ENCODE measurements around the gene MTFP1.
"Not testable (repeated sequence)": the region's sequence is repeated elsewhere in the genome, so short reads cannot be mapped to it uniquely, and the experiment has no call there.

Gene MTFP1

DNA sequence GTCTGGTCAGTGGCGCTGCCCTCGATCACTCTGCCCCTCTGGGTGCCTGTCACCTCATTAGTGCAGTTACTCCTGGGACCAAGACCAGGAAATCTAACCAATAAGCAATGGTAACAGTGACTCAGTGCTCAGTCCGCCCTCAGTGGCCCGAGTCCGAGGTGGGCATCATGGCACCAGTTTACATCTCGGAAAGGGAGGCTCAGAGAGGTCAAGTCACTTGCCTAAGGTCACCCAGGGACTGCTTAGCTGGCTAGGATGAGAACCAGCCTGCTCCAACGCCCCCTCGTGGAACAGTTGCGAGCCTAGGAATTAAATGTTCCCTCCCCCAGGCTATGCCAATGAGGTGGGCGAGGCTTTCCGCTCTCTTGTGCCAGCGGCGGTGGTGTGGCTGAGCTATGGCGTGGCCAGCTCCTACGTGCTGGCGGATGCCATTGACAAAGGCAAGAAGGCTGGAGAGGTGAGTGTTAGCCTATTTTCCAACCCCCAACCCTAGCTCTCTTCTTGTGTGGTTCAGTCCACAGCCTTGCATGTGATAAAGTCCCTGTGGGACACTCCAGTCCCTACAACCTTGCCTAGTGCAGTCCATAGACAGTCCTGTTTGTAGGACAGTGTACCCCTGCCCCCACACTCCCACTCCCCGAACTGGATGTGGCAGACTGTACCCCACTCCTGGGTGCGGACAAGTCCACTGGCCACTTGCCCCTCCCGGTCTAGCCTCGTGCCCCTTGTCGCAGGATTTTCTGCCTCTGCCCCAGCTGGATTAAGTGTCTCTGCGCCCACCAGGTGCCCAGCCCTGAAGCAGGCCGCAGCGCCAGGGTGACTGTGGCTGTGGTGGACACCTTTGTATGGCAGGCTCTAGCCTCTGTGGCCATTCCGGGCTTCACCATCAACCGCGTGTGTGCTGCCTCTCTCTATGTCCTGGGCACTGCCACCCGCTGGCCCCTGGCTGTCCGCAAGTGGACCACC lies 1.1 kb downstream of the MTFP1 start:
- DNase-seq (ENCODE audit: low read depth, low spot score): no peak

DNA sequence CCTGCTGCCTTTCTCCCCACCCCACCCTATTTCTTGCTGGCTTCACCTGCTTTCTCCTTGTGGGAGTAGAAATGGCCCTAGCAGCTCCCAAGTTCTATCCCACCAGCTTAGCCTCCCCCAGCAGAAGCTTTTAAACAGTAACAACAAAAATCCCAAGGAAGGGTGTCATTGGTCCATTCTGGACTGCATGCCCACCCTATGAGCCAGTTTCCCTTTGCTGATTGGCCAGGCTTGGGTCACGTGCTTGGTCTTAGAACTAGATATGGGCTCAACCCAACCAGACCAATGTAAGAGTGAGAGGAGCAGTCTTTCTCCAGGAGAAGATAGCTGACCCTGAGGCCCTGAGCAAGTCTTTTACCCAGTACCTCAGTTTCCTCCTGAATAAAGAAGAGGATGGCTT lies 2.3 kb downstream of the MTFP1 start:
- no peak for DNase-seq (ENCODE audit: low read depth, low spot score)

DNA sequence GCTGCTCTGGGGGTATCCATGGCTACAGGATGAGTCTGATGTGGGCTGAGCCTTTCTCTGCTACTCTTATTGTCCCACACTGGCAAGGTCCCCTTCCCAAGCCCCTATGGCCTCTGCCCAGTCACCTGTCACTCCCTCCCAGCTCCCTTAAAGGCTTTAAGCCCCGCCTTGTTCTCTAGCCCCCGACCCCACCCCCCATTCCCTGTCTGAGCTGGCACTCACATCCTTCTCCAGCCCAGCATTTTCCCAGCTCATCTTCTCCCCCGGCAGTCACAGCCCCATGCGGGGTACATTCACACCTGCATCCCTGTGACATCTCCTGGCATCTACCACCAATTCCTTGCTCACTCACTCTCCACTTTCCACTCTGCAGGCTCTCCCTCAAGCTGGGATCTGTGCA lies 4.3 kb downstream of the MTFP1 start:
- DNase-seq (ENCODE audit: low read depth, low spot score): no peak

DNA sequence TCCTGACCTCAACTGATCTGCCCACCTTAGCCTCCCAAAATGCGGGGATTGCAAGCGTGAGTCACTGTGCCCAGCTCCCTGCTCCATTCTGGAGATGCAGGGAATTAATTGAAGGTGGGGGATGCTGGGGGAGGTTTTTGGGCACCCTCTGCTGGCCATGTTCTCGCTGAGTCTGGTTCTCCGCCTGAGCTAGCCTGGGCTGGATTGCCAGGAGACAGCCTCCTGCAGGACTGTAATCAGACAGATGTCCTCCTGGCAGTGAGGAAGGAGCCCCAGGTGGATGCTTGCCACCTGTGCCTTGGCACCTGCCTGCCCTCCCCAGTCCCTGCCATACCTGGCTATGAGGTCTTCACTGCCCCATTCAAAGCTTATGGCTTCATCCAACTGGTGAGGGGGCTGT lies 5.4 kb downstream of the MTFP1 start:
- DNase-seq (ENCODE audit: low read depth, low spot score): no peak

DNA sequence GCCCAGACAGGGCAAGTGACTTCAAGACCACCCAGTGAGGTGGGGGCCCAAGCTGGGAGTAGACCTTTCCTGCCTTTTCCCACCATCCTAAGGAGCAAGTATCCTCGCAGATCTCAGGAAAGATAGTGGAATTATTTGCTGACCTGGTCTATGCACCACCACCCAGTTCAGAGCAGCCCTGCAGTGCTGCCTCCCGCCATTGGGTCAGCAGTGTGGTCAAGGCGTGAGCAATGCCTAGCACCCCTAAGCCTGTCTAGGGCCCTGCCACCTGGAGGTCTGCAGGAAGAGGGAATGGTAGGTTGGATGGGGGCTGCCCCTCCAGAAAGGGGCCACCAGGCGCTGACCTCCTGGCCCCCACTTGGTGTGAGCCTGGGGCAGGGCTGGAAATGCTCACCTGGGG lies 6.5 kb downstream of the MTFP1 start:
- DNase-seq (ENCODE audit: low read depth, low spot score): no peak

DNA sequence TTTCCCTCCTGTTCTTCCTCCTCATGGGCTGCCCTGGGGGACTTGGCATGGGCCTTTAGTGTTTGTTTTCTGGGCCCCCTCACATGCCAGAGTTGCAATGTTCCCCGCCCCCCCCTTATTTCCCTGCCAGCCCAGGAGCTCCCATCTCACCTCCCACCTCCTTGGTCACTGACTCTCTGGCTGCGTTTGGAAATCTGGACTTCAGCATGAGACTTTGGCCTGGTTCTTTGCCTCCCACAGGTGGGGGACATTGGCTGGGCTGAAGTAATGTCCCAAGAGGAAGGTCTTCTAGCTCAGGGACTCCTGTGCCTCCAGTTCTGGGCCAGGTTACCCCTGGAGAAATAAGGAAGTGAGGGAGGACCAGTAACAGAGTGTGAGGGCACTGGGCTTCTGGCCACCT lies 7.0 kb downstream of the MTFP1 start:
- no peak for DNase-seq (ENCODE audit: low read depth, low spot score)

DNA sequence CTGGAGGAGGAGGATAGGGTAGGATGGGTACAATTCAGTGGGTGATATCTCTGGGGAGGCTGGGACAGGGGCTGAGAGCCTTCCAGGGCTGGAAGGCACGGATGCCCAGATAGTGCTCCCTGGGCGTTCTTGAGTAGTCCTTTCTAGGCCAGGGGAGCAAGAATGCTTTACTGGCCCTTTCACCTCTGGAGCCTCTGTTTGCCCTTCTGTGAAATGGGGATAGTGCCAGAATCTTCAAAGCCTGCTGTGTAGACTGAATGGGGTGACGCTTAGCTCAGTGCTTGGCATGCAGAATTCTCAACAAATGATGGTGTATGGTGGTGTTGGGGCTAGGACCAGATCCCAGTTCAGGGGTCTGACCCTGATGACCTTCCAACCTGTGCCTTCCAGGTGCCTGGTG lies 7.7 kb downstream of the MTFP1 start:
- DNase-seq (ENCODE audit: low read depth, low spot score): no peak

DNA sequence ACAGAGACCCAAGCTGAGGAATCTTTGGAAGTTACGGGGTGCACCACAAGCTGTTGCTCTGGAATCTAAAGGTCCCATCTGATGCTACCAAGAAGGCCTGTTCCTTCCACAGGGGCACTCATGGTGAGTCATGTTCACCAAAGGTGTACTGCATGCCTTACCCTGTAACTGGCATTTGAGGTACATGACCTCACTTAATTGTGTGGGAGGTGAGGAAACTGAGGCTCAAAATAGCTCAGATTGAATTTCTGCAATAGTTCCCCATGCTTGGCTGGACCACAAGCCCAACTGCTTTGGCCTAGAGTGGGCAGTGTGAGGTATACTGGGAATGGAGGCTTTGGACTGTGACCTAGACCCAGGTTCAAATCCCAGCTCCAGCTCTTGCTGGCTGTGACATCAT lies 8.2 kb downstream of the MTFP1 start:
- no peak for DNase-seq (ENCODE audit: low read depth, low spot score)

DNA sequence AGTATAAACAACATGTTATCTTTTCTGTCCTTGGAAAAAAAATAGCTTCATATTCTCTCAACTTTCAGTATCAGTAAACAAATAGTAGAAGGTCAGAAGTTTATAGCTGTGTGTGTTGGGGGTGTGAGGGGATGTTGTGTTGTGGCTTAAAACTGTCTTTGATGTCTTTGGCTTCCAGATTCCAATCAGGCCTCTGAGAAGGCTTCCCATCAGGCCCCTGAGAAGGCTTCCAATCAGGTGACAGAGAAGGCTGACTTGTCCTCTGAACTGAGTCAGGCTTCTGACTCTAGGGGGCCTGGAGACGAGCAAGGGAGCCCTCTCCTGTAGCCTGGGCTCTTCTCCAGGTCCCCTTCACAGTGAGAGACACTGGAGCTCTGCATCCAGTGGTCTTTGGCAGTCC lies 9.3 kb downstream of the MTFP1 start:
- no peak for DNase-seq (ENCODE audit: low read depth, low spot score)

DNA sequence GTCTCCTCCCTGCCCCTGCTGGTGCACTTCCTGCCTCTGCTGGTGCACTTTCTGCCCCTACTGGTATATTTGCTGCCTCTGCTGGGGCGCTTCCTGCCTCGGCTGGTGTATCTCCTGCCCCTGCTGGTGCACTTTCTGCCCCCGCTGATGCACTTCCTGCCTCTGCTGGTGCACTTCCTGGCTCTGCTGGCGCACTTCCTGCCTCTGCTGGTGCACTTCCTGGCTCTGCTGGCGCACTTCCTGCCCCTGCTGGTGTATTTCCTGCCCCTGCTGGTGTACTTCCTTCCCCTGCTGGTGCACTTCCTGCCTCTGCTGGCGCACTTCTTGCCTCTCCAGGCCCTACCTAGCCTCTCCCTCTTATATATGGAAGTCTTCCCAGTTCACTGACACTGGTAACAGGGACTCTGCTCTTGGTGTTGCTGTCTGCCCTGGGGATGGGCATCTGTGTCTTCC lies 10.1 kb downstream of the MTFP1 start:
- DNase-seq (ENCODE audit: low read depth, low spot score): no peak

DNA sequence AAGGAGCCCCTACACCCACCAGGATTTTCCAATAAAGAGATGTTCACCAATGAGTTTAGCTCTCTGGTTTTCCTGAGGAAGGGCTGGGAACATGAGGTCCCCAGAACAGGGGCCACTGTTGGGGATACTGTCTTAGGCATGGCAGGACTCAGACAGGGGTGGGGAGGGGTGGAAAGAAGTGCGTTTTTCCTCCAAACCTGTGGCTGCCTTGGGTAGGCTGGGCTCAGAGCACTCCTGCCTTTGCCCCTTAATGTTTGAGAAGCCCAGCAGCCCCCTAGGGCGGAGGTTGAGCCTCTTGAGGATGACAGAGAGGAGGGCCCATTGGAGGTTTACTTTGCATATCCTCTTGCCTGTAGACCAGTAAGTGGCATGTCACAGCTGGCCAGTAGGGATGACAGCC lies 10.6 kb downstream of the MTFP1 start:
- DNase-seq (ENCODE audit: low read depth, low spot score): no peak

DNA sequence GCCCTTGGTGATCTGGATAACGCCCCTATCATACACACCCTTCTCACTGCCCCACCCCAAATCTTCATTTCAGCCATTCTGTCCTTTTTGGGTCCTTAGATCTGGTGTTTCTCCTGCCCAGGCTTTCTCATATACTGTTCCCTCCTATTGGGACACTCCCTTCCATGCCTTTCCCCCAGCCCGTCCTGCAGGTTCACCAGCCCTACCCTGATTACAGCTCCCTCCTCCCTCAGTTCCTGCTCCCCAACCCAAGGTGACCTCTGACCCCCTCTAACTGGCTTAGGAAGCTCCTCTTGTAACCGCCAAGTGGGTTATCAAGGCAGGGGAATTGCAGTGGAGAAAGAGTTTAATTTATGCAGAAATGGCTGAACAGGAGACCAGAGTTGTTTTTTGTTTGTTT lies 13.0 kb downstream of the MTFP1 start:
- no peak for DNase-seq (ENCODE audit: low read depth, low spot score)

DNA sequence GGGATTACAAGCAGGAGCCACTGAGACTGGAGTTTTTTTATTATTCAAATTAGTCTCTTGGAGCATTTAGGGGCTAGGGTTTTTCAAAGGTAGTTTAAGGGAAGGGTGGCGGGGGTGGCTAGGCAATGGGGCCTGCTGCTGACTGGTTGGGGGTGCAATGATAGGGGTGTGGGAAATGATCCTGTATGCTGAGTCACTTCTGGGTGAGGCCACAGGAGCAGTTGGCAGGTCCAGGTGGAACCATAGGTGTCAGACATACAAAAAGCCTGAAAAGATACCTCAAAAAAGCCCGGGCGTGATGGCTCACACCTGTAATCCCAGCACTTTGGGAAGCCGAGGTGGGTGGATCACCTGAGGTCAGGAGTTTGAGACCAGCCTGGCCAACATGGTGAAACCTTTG lies 13.7 kb downstream of the MTFP1 start:
- no peak for DNase-seq (ENCODE audit: low read depth, low spot score)

DNA sequence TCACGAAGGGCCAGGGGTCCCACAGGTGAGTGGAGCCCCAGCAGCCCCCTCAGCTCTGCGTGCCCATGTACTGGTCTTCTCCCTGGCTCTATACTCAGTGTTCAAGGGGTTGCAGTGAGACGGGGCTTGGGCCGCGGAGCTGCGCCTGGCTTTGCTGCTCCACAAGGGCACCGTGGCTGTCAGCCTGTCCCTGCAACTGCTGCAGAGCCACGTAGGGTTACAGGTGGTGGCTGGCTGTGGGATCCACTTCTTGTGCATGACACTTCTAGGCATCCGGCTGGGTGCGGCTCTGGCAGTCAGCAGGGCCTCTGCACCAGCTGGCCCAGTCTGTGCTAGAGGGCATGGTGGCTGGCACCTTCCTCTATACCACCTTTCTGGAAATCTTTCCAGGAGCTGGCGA lies 14.3 kb downstream of the MTFP1 start:
- DNase-seq (ENCODE audit: low read depth, low spot score): no peak

DNA sequence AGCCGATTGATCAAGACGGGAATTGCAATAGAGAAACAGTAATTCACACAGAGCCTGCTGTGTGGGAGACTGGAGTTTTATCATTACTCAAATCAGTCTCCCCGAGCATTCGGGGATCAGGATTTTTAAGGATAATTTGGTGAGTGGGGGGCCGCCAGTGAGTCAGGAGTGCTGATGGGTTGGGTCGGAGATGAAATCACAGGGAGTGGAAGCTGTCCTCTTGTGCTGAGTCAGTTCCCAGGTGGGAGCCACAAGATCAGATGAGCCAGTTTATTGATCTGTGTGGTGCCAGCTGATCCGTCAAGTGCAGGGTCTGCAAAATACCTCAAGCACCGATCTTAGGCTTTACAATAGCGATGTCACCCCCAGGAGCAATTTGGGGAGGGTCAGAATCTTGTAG lies 15.5 kb downstream of the MTFP1 start:
- DNase-seq (ENCODE audit: low read depth, low spot score): no peak

DNA sequence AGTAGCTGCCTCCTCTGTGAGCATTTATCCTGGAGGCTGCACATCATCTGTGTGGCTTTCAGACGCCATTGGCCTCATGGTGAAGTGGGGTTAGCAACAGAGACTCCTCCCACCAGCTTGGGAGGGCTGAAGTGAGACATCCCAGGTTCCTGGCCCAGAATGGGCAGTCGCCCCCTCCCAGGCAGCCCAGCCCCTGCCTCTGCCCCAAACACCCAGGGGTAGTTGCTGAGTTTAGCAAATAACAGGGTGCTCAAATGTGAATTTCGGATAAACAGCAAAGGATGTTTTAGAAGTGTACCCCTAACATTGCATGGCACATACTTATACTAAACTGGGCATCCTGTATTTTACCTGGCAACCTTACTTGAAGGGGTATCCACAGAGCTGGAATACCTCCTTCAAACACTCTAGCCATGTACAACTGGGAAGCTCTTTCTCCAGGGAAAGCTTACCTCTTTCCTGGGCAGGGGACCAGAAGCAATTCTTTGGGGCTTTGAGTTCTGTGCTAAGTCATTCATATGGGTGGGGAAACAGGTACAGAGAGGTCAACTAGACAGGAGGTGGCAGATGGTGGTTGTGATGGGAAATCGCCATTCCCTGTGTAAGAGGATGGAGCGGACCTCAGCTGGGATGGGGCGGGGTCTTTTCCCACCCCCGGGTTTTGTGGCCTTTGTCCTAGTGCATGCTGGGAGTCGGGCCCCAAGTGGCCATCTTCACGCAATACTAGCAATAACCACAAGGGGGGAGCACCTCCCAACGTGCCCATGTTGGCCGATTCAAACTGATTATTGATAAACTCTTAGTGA lies 19.3 kb downstream of the MTFP1 start:
- no peak for DNase-seq (ENCODE audit: low read depth, low spot score)

DNA sequence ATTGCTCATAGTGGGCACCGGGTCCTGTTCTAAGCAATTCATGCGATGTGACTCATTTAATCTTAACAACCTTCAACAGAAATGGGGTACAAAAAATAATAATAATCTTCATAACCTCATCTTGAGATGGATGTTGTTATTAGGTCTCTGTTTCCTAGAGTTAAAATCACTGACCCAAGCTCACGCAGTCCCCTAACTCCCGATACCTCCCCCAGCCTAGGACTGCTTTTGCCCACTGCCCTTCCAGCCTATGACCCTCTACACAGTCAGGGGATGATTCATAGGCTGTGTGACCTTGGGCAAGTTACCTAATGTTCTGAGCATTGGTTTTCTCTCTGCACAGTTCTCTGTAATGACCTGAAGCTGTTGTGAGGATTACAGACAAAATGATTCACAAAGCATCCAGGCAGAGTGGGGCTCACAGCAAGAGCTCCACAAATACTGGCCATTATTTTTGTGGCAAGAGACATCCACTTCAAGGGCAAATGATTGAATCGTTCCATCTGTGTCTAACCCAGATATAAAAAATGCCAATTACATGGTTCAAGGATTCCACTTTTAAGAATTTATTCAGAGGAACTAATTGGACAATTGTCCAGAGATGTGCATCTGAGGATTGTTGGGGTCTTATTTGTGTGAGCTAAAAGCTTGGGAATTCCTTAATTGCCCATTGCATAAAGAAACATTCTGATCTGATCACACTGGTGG lies 20.0 kb downstream of the MTFP1 start:
- DNase-seq (ENCODE audit: low read depth, low spot score): no peak

DNA sequence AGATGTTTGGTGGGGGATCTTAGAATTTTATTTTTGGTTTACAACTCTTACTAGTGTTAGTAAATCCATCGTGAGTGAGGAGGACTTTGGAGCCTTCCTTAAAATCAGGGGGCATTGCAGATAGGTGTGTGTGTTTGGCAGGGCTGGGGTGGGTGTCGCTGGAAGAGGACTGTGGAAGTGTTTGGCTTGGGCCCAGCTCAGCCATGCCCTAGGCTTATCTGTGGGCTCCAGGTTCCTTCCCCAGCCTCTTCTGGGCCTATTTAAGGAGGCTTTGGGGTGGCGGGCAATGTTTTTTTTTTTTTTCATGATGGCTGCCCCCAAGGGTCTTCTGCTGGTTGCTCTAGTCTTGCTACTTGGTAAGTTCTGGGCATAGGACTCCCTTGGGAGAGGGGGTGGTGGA lies 22.1 kb downstream of the MTFP1 start:
- DNase-seq (ENCODE audit: low read depth, low spot score): no peak

DNA sequence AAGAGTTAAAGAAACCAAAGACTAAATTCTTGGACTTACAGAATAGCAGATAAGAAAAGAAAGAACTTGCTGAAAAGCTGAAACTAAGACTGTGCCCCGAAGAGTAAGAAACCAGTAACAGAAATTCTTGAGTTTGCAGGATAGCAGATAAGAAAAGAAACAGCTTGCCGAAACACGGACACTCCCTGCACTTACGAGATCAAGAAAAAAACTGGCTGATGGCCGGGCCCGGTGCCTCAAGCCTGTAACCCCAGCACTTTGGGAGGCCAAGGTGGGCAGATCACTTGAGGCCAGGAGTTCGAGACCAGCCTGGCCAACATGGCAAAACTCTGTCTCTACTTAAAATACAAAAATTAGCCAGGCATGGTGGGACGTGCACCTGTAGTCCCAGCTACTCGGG lies 25.9 kb downstream of the MTFP1 start:
- DNase-seq (ENCODE audit: low read depth, low spot score): not testable (repeated sequence)

DNA sequence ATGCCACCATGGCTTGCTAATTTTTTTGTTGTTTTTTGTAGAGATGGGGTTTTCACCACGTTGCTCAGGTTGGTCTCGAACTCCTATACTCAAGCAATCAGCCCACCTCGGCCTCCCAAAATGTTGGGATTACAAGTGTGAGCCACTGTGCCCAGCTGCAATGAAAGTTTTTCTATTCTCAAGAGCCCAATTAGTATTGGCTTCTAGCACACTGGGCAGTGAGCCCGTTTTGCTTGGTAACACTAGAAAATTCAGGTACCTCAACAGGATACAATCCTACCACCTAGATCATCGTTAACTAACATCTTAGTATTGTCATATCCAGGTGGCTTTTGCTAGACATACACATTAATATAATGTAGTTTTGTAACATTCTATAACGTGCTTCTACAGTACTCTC lies 27.3 kb downstream of the MTFP1 start:
- DNase-seq (ENCODE audit: low read depth, low spot score): no peak

DNA sequence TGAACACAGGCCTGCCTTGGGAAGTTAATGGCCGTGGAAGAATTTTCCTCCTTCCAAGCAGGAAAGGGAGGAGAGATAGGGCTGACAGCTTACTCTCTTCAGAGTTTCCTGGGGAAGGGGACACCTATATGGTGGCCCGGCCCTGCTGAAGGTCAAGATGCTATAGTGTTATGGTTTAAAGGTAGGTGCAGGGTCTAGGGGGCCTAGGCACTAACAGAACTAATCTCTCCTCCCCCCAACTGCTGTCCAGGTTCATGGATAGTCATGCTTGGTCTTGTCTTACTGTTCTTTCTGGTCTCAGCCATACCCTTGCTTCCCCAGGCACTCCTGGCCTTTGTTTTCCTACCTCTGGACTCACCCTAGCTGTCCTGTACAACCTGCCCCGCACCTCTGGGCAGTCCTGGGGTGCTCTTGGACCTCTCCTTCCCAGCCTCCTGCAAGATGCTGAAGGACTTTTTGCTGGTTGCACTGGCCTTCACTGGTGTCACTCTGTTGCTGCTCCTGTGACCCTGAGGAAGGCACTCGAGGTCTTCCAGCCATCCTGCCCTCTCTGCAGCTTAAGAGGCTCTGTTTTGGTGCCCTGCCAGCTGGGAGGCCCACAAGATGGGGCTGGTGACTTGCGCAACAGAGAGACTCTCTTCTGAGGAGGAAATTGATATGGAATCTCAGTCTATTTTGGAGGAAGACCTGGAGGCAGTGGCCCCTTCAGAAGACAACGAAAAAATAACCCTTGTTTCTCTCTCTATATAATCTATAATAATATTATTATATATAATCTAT lies 28.4 kb downstream of the MTFP1 start:
- DNase-seq (ENCODE audit: low read depth, low spot score): no peak

Data from brain pericyte (primary cell).